Heart left ventricle (tissue), 11 donors: Measurements from ENCODE around the gene TAF11L4. TPM values are rescaled to one million over a fixed set of nuclear protein-coding genes. Genes with fewer than 3 reads are reported as not detected.

Source experiments
- polyA plus RNA-seq, 2 donors: library from polyadenylated mRNA; stranded (reverse); fragments of 200-250 nt; gene quantifications; one replicate each; pipeline ENCODE4 v1.2.3, GENCODE V29; 2013
- total RNA-seq, 9 donors: library from RNA; depleted of rRNA in 2 of 9; stranded (reverse); fragments of >200 nt in 2 of 9; fragmentation: NEBNext Ultra II Directional in 3 of 9; extraction: Animal tissue kit (Norgen Biotek cat#: 25700) in 3 of 9; gene quantifications; one replicate each; pipeline versions ENCODE4 v1.1.0 to v1.2.4, GENCODE V29; 2016 to 2023
- donor health status: ischemic (EF 13 %, LVEDD 7.1; RV severe dilation, severe dysfunction).
- donor health status: healthy with polysubstance abuse.
- donor health status: DM: no; HTN: yes; CAD: no.
- donor health status: DM: no; HTN: no; CAD: no.
- donor health status: ischemic (EF 25% LVEDD 5.7; RV mildly dilated, moderate dysfunction).
- donor health status: healthy.
- donor health status: DM: yes; HTN: yes; CAD: no.
- donor health status: PGD.
- donor health status: nonischemic (EF 23%, LVEDD 6.1; RV moderate dilation, normal function).

Gene TAF11L4
- total and polyA plus RNA-seq, 11 donors, result not detected

Other genes starting within 250 kb of the TAF11L4 start
- not detected for gene TAF11L2, start 23.6 kb upstream of the TAF11L4 start, total RNA-seq
- not detected for gene TAF11L2, start 23.6 kb upstream of the TAF11L4 start, polyA plus RNA-seq
- gene TAF11L3, start 3.4 kb upstream of the TAF11L4 start, total RNA-seq, result not detected
- not detected for gene TAF11L3, start 3.4 kb upstream of the TAF11L4 start, polyA plus RNA-seq
- not detected for gene TAF11L5, start 3.4 kb downstream of the TAF11L4 start, total RNA-seq
- not detected for gene TAF11L5, start 3.4 kb downstream of the TAF11L4 start, polyA plus RNA-seq
- not detected for gene TAF11L6, start 6.9 kb downstream of the TAF11L4 start, total RNA-seq
- gene TAF11L6, start 6.9 kb downstream of the TAF11L4 start, polyA plus RNA-seq, result not detected
- gene TAF11L7, start 64.0 kb downstream of the TAF11L4 start, total RNA-seq, result not detected
- gene TAF11L7, start 64.0 kb downstream of the TAF11L4 start, polyA plus RNA-seq, result not detected
- not detected for gene TAF11L8, start 69.2 kb downstream of the TAF11L4 start, total RNA-seq
- gene TAF11L8, start 69.2 kb downstream of the TAF11L4 start, polyA plus RNA-seq, result not detected
- not detected for gene TAF11L9, start 72.6 kb downstream of the TAF11L4 start, total RNA-seq
- not detected for gene TAF11L9, start 72.6 kb downstream of the TAF11L4 start, polyA plus RNA-seq
- not detected for gene TAF11L10, start 76.0 kb downstream of the TAF11L4 start, total RNA-seq
- gene TAF11L10, start 76.0 kb downstream of the TAF11L4 start, polyA plus RNA-seq, result not detected
- not detected for gene TAF11L11, start 82.4 kb downstream of the TAF11L4 start, total RNA-seq
- gene TAF11L11, start 82.4 kb downstream of the TAF11L4 start, polyA plus RNA-seq, result not detected
- not detected for gene TAF11L12, start 88.6 kb downstream of the TAF11L4 start, total RNA-seq
- gene TAF11L12, start 88.6 kb downstream of the TAF11L4 start, polyA plus RNA-seq, result not detected
- not detected for gene TAF11L13, start 110.3 kb downstream of the TAF11L4 start, total RNA-seq
- not detected for gene TAF11L13, start 110.3 kb downstream of the TAF11L4 start, polyA plus RNA-seq
- gene TAF11L14, start 112.7 kb downstream of the TAF11L4 start, total RNA-seq, result not detected
- not detected for gene TAF11L14, start 112.7 kb downstream of the TAF11L4 start, polyA plus RNA-seq